Lower leg skin (tissue), 4 donors: Measurements from ENCODE around the gene ASCC1. TPM values are rescaled to one million over a fixed set of nuclear protein-coding genes. Genes with fewer than 3 reads are reported as not detected.

ENCODE experiments used
- DNase-seq, 2 donors: peaks; one replicate each; pipeline ENCODE4 v3.0.0-alpha.2; 2019; ENCODE audit warnings: low spot score in 2 of 2
- H3K4me3 ChIP-seq: fragments of 200-600 bp; sonication (generic); 2 replicates; pipeline ENCODE4 v1.5.1; 2017; ENCODE audit warnings: mild to moderate bottlenecking, low read depth; ENCODE audit not compliant: poor library complexity, severe bottlenecking
- CTCF ChIP-seq, 3 donors: fragments of 450-650 bp; IDR thresholded peaks; one replicate each; pipeline ENCODE4 v1.5.1; 2016; ENCODE audit warnings: antibody characterized with exemption in 3 of 3, mild to moderate bottlenecking in 3 of 3, moderate library complexity in 2 of 3
- POLR2A ChIP-seq, 2 donors: fragments of 450-650 bp; IDR thresholded peaks; one replicate each; pipeline ENCODE4 v1.6.1; 2016 to 2017; ENCODE audit warnings: antibody characterized with exemption in 2 of 2, mild to moderate bottlenecking in 1 of 2, moderate library complexity in 1 of 2
- WGBS, 2 donors: methylation state at CpG; one replicate each; pipeline ENCODE4 v1.1.5; 2018; 5-methylcytosine and 5-hydroxymethylcytosine counted together
- intact Hi-C: fragments of 100-400 bp; cut with DNase I; formaldehyde crosslinking; loops from one replicate; pipeline ENCODE4 v1.15.0; 2023; ENCODE audit warnings: low total_unique reads
- total RNA-seq, 4 donors: library from RNA; depleted of rRNA; stranded (reverse); fragments of >200 nt; gene quantifications; one replicate each; pipeline ENCODE4 v1.1.0, GENCODE V29; 2016

ASCC1 gene
- total RNA-seq, 4 donors from 2014 or later: 17.7 to 33.3 (median 23.1) TPM

DNA sequence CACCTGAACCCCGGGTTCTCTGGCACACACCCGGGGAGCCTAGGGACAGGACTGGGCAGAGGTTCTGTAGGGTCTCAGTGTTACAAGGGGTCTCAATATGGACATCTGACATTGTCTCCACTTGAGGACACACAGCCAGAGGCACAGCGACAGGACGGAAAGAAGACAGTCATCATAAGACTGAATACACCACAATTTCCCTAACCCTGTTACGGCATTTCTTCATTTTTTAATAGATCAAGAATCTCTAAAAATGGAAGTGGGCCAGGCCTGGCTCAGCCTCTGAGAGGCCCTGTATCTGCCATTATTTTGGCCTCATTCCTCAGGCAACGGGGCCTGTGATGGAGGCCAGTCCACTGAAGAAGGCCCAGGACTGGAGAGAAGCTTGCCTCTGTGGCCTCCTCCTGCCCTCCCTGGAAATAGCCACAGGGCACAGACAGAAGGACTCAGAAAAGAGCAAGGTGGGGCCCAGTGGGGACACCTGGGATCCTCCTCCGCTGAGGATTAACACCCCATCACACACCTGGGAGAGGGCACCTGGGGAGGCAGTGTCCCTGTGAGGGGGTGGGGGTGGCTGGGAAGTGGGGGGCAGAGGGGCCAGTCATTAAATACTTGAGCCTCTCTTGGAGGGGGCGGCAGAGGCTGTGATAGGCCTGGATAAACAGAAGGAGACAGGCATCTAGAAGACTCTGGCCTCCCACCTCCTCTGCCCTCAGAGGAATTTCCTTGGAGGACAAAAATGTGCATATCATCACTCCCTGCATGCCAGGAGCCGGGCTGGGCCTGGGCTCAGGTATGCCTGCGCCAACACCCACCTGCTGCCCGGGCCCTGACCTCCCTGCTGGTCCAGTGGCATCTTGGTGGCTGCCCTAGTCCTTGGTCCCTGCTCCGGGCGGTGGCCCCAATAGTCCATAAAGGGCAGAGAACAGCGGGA, 135.8 kb downstream of the ASCC1 start:
- 84 to 86% methylated on average over 10 to 14 of the region's 14 CpGs for WGBS, 2 donors
- intact Hi-C loops: no loop called here
- TF ChIP-seq POLR2A (IDR thresholded peaks at IDR 0.05): no peak
- TF ChIP-seq CTCF (IDR thresholded peaks at IDR 0.05): no peak
- DNase-seq: no peak
- H3K4me3 ChIP-seq: no peak overlapping the region

GRCh38 chr10:72079356-72079755, 136.7 kb downstream of the ASCC1 start:
- no peak overlapping the region for H3K4me3 ChIP-seq
- intact Hi-C loops: no loop called here
- 69 to 80% methylated on average over 5 of the region's 5 CpGs for WGBS, 2 donors
- no peak for TF ChIP-seq CTCF (IDR thresholded peaks at IDR 0.05)
- no peak for TF ChIP-seq POLR2A (IDR thresholded peaks at IDR 0.05)
- DNase-seq: no peak

GRCh38 chr10:72077275-72077990, 138.6 kb downstream of the ASCC1 start:
- WGBS, 2 donors: 93% methylated on average over 20 of the region's 20 CpGs
- H3K4me3 ChIP-seq: no peak overlapping the region
- intact Hi-C loops: no loop called here
- no peak for DNase-seq
- no peak for TF ChIP-seq POLR2A (IDR thresholded peaks at IDR 0.05)
- TF ChIP-seq CTCF (IDR thresholded peaks at IDR 0.05): no peak

DNA sequence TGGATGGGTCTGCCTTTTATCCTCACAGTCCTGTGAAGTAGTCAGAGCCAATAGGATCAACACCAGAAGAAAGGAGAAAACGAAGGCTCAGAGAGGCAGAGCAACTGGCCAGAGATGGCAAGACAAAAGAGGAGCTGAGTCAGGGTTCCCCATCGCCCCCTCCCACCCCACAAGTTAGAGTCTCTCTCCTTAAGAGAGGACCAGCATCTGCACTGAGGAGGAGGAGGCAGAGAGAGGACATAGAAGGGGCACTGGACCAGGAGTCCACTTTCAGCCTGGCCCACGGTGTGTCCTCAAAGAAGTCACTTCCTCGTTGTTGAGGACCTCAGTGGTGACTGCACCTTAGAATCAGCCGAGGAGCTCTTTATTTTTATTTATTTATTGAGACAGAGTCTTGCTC, 139.3 kb downstream of the ASCC1 start:
- no peak overlapping the region for H3K4me3 ChIP-seq
- WGBS, 2 donors: 73 to 76% methylated on average over 5 of the region's 5 CpGs
- no peak for DNase-seq
- TF ChIP-seq CTCF (IDR thresholded peaks at IDR 0.05): no peak
- no peak for TF ChIP-seq POLR2A (IDR thresholded peaks at IDR 0.05)
- intact Hi-C loops: no loop called here

GRCh38 chr10:72075376-72076115, 140.5 kb downstream of the ASCC1 start:
- intact Hi-C loops: no loop called here
- no peak for DNase-seq
- no peak for TF ChIP-seq POLR2A (IDR thresholded peaks at IDR 0.05)
- TF ChIP-seq CTCF (IDR thresholded peaks at IDR 0.05): no peak
- H3K4me3 ChIP-seq: no peak overlapping the region
- WGBS, 2 donors: 81 to 85% methylated on average over 12 of the region's 12 CpGs
